BLaER1 (cell line): ENCODE measurements around the gene MAD1L1.

Experiments used
- H3K27ac ChIP-seq: shearing (Covaris generic); formaldehyde crosslinking; 2 replicates; pipeline ENCODE4 v1.8.1; 2022
- H3K27me3 ChIP-seq: shearing (Covaris generic); formaldehyde crosslinking; 2 replicates; pipeline ENCODE4 v1.8.1; 2022
- H3K36me3 ChIP-seq: shearing (Covaris generic); formaldehyde crosslinking; 2 replicates; pipeline ENCODE4 v1.8.1; 2022
- H3K4me1 ChIP-seq: shearing (Covaris generic); formaldehyde crosslinking; 2 replicates; pipeline ENCODE4 v1.8.1; 2022
- H3K4me2 ChIP-seq: shearing (Covaris generic); formaldehyde crosslinking; 2 replicates; pipeline ENCODE4 v1.8.1; 2022
- H3K4me3 ChIP-seq: shearing (Covaris generic); formaldehyde crosslinking; 2 replicates; pipeline ENCODE4 v1.8.1; 2022
- H3K9ac ChIP-seq: shearing (Covaris generic); formaldehyde crosslinking; 2 replicates; pipeline ENCODE4 v1.8.1; 2022
- H3K9me3 ChIP-seq: shearing (Covaris generic); formaldehyde crosslinking; 2 replicates; pipeline ENCODE4 v1.8.1; 2022
- H4K20me1 ChIP-seq: shearing (Covaris generic); formaldehyde crosslinking; 2 replicates; pipeline ENCODE4 v1.8.1; 2022
- Cebpa-rat ChIP-seq: shearing (Covaris generic); IDR thresholded peaks from 2 replicates; pipeline ENCODE4 v1.8.1; 2022

MAD1L1 gene

GRCh38 chr7:1987084-1987535, 245.6 kb downstream of the MAD1L1 start:
- no peaks in the 10 kb centered on the region for H3K9me3 ChIP-seq
- 0 out of 2 replicates have a peak overlapping the region, but pooled peaks have one; percentile 16 for H3K9ac ChIP-seq
- peaks cover 59% of the 10 kb centered on the region for H4K20me1 ChIP-seq
- no peak overlapping the region for H3K4me3 ChIP-seq
- H3K4me2 ChIP-seq = peak overlapping the region; percentile 89
- H3K27me3 ChIP-seq = no peaks in the 10 kb centered on the region
- H3K36me3 ChIP-seq = peaks cover 44% of the 10 kb centered on the region
- peaks cover 64% of the 10 kb centered on the region for H3K4me1 ChIP-seq
- TF ChIP-seq Cebpa-rat = no peak
- H3K27ac ChIP-seq = peak overlapping the region; percentile 63

GRCh38 chr7:1986366-1987083, 246.2 kb downstream of the MAD1L1 start:
- H3K9ac ChIP-seq = no peak overlapping the region
- peak overlapping the region; percentile 89 for H3K4me2 ChIP-seq
- H3K4me1 ChIP-seq = peaks cover 68% of the 10 kb centered on the region
- TF ChIP-seq Cebpa-rat = no peak
- no peaks in the 10 kb centered on the region for H3K27me3 ChIP-seq
- H3K9me3 ChIP-seq = no peaks in the 10 kb centered on the region
- no peak overlapping the region; the same call in 1 of the 2 replicates for H3K4me3 ChIP-seq
- peaks cover 44% of the 10 kb centered on the region for H3K36me3 ChIP-seq
- H3K27ac ChIP-seq = peak overlapping the region; percentile 63
- peaks cover 60% of the 10 kb centered on the region for H4K20me1 ChIP-seq

- Histone ChIP-seq H3K9me3 (no peaks in the 10 kb centered on the region), H3K27me3 (no peaks in the 10 kb centered on the region), H3K36me3 (peaks cover 44% of the 10 kb centered on the region), H3K4me2 (peak overlapping the region; percentile 89), H3K4me1 (peaks cover 74% of the 10 kb centered on the region), H4K20me1 (peaks cover 65% of the 10 kb centered on the region), H3K4me3 (no peak overlapping the region), H3K27ac (peak overlapping the region; percentile 63), H3K9ac (no peak overlapping the region)
- no peak for TF ChIP-seq Cebpa-rat
These were observed 246.8 kb downstream of the MAD1L1 start for GRCh38 chr7:1985936-1986335.

- Histone ChIP-seq H3K27ac (no peak overlapping the region), H3K4me2 (peak overlapping the region; percentile 22; the same call in 1 of the 2 replicates), H3K9me3 (no peaks in the 10 kb centered on the region), H3K27me3 (no peaks in the 10 kb centered on the region), H3K36me3 (peaks cover 40% of the 10 kb centered on the region), H3K9ac (no peak overlapping the region), H3K4me3 (no peak overlapping the region), H3K4me1 (peaks cover 77% of the 10 kb centered on the region), H4K20me1 (peaks cover 66% of the 10 kb centered on the region)
- no peak for TF ChIP-seq Cebpa-rat
These were observed 247.7 kb downstream of the MAD1L1 start for GRCh38 chr7:1985042-1985441.

GRCh38 chr7:1981878-1982230, 250.9 kb downstream of the MAD1L1 start:
- TF ChIP-seq Cebpa-rat = no peak
- no peak overlapping the region for H3K9ac ChIP-seq
- H3K36me3 ChIP-seq = peaks cover 43% of the 10 kb centered on the region
- no peak overlapping the region for H3K4me3 ChIP-seq
- H3K9me3 ChIP-seq = peaks cover 15% of the 10 kb centered on the region; the same call in 1 of the 2 replicates
- H4K20me1 ChIP-seq = peaks cover 44% of the 10 kb centered on the region
- H3K4me2 ChIP-seq = peak overlapping the region; percentile 89; the same call in 1 of the 2 replicates
- no peaks in the 10 kb centered on the region for H3K27me3 ChIP-seq
- no peak overlapping the region for H3K27ac ChIP-seq
- H3K4me1 ChIP-seq = peaks cover 63% of the 10 kb centered on the region

- Histone ChIP-seq H3K4me3 (no peak overlapping the region), H3K36me3 (peaks cover 48% of the 10 kb centered on the region), H3K27me3 (no peaks in the 10 kb centered on the region), H3K4me2 (peak overlapping the region; percentile 89), H3K9me3 (peaks cover 19% of the 10 kb centered on the region; the same call in 1 of the 2 replicates), H3K4me1 (peaks cover 62% of the 10 kb centered on the region), H3K9ac (0 out of 2 replicates have a peak overlapping the region, but pooled peaks have one; percentile 11), H3K27ac (peak overlapping the region; percentile 64), H4K20me1 (peaks cover 39% of the 10 kb centered on the region)
- no peak for TF ChIP-seq Cebpa-rat
These were observed 251.4 kb downstream of the MAD1L1 start for GRCh38 chr7:1981201-1981877.

- Histone ChIP-seq H4K20me1 (peaks cover 38% of the 10 kb centered on the region), H3K27ac (peak overlapping the region; percentile 57), H3K27me3 (no peaks in the 10 kb centered on the region), H3K9me3 (peaks cover 19% of the 10 kb centered on the region; the same call in 1 of the 2 replicates), H3K4me3 (peak overlapping the region; percentile 31; the same call in 1 of the 2 replicates), H3K4me1 (peaks cover 62% of the 10 kb centered on the region), H3K36me3 (peaks cover 49% of the 10 kb centered on the region), H3K4me2 (peak overlapping the region; percentile 89), H3K9ac (0 out of 2 replicates have a peak overlapping the region, but pooled peaks have one; percentile 12)
- TF ChIP-seq Cebpa-rat = no peak
These were observed 252.9 kb downstream of the MAD1L1 start for GRCh38 chr7:1979591-1980560.

- Histone ChIP-seq H3K4me2 (peak overlapping the region; percentile 89), H3K9me3 (peaks cover 19% of the 10 kb centered on the region; the same call in 1 of the 2 replicates), H3K27ac (peak overlapping the region; percentile 57), H3K4me1 (peaks cover 67% of the 10 kb centered on the region), H4K20me1 (peaks cover 46% of the 10 kb centered on the region), H3K27me3 (no peaks in the 10 kb centered on the region), H3K36me3 (peaks cover 52% of the 10 kb centered on the region), H3K9ac (no peak overlapping the region), H3K4me3 (no peak overlapping the region)
- no peak for TF ChIP-seq Cebpa-rat
These were observed 253.8 kb downstream of the MAD1L1 start for GRCh38 chr7:1978656-1979590.
